Mesenchymal stem cell (in vitro differentiated cells and primary cell): ENCODE measurements around the gene CDH12.
A peak's percentile ranks its signal among the peaks of the same experiment; 100 is the strongest.
"Not testable (repeated sequence)": the region's sequence is repeated elsewhere in the genome, so short reads cannot be mapped to it uniquely, and the experiment has no call there.

Source experiments
- DNase-seq: peaks from one replicate; pipeline ENCODE4 v3.0.0-alpha.2; 2013
- H2AFZ ChIP-seq: one replicate; pipeline ENCODE4 v1.6.1; 2013; ENCODE audit warnings: low read depth, mild to moderate bottlenecking, control low read depth, inconsistent platforms, low read length, moderate library complexity
- H2AK5ac ChIP-seq: 2 replicates; pipeline ENCODE4 v1.6.1; 2013; ENCODE audit warnings: low read length, moderate library complexity, mild to moderate bottlenecking, inconsistent platforms; ENCODE audit not compliant: severe bottlenecking
- H2BK120ac ChIP-seq: one replicate; pipeline ENCODE4 v1.6.1; 2013; ENCODE audit warnings: low read depth, mild to moderate bottlenecking, inconsistent platforms, low read length, moderate library complexity
- H2BK12ac ChIP-seq, 2 experiments: one replicate each; pipeline ENCODE4 v1.6.1; 2013; ENCODE audit warnings: inconsistent platforms in 2 of 2, low read length in 2 of 2, mild to moderate bottlenecking in 2 of 2, moderate library complexity in 2 of 2, control low read depth in 1 of 2
- H2BK15ac ChIP-seq: one replicate; pipeline ENCODE4 v1.6.1; 2013; ENCODE audit warnings: mild to moderate bottlenecking, low read depth, inconsistent platforms; ENCODE audit not compliant: poor library complexity, severe bottlenecking
- H2BK5ac ChIP-seq: 2 replicates; pipeline ENCODE4 v1.6.1; 2013; ENCODE audit warnings: low read depth, mild to moderate bottlenecking, low read length, control low read depth, inconsistent platforms; ENCODE audit not compliant: poor library complexity, severe bottlenecking
- H3K14ac ChIP-seq, 2 experiments: one replicate each; pipeline ENCODE4 v1.6.1; 2013; ENCODE audit warnings: inconsistent platforms in 2 of 2, low read length in 2 of 2, control low read depth in 1 of 2, mild to moderate bottlenecking in 1 of 2, moderate library complexity in 1 of 2
- H3K18ac ChIP-seq, 2 experiments: one replicate each; pipeline ENCODE4 v1.6.1; 2013; ENCODE audit warnings: inconsistent platforms in 2 of 2, low read length in 2 of 2, control low read depth in 1 of 2, low read depth in 1 of 2, mild to moderate bottlenecking in 1 of 2
- H3K23ac ChIP-seq, 2 experiments: one replicate each; pipeline ENCODE4 v1.6.1; 2013; ENCODE audit warnings: inconsistent platforms in 2 of 2, low read length in 2 of 2, mild to moderate bottlenecking in 2 of 2, moderate library complexity in 2 of 2, control low read depth in 1 of 2
- H3K27ac ChIP-seq: 2 replicates; pipeline ENCODE4 v1.5.1; 2013; ENCODE audit warnings: mild to moderate bottlenecking, moderate library complexity, low read length, control low read depth, inconsistent platforms; ENCODE audit not compliant: poor library complexity, severe bottlenecking
- H3K27me3 ChIP-seq, 2 experiments: 2 replicates each; pipeline versions ENCODE4 v1.6.1 to v1.7.0; 2013; ENCODE audit warnings: low read length in 2 of 2, mild to moderate bottlenecking in 2 of 2, moderate library complexity in 2 of 2, control low read depth in 1 of 2, inconsistent platforms in 1 of 2; ENCODE audit not compliant: control insufficient read depth in 1 of 2, insufficient read depth in 1 of 2
- H3K36me3 ChIP-seq, 2 experiments: 2 replicates each; pipeline versions ENCODE4 v1.6.1 to v1.7.0; 2013; ENCODE audit warnings: low read length in 2 of 2, control low read depth in 1 of 2, inconsistent platforms in 1 of 2, low read depth in 1 of 2, mild to moderate bottlenecking in 1 of 2; ENCODE audit not compliant: insufficient read depth in 2 of 2, control insufficient read depth in 1 of 2
- H3K4ac ChIP-seq, 2 experiments: one replicate each; pipeline ENCODE4 v1.6.1; 2013; ENCODE audit warnings: inconsistent platforms in 2 of 2, low read length in 2 of 2, mild to moderate bottlenecking in 2 of 2, moderate library complexity in 2 of 2, control low read depth in 1 of 2, low read depth in 1 of 2
- H3K4me1 ChIP-seq: 2 replicates; pipeline ENCODE4 v1.6.1; 2013; ENCODE audit warnings: low read depth, low read length, control low read depth; ENCODE audit not compliant: control insufficient read depth, insufficient read depth
- H3K4me2 ChIP-seq: 2 replicates; pipeline ENCODE4 v1.6.1; 2013; ENCODE audit warnings: low read length, mild to moderate bottlenecking, inconsistent platforms; ENCODE audit not compliant: poor library complexity, severe bottlenecking
- H3K4me3 ChIP-seq, 2 experiments: 2 replicates each; pipeline versions ENCODE4 v1.5.1 to v1.7.0; 2013; ENCODE audit warnings: low read length in 2 of 2, mild to moderate bottlenecking in 2 of 2, control low read depth in 1 of 2, low read depth in 1 of 2; ENCODE audit not compliant: insufficient read depth in 1 of 2
- H3K79me1 ChIP-seq: replicated peaks from 2 replicates; pipeline ENCODE4 v1.6.1; 2013; ENCODE audit warnings: mild to moderate bottlenecking, control low read depth, low read length, inconsistent platforms; ENCODE audit not compliant: poor library complexity, severe bottlenecking
- H3K9ac ChIP-seq: 2 replicates; pipeline ENCODE4 v1.7.0; 2013; ENCODE audit warnings: mild to moderate bottlenecking, low read length, moderate library complexity
- H3K9me3 ChIP-seq: 2 replicates; pipeline ENCODE4 v1.7.0; 2013; ENCODE audit warnings: mild to moderate bottlenecking, low read length; ENCODE audit not compliant: control insufficient read depth
- H4K8ac ChIP-seq: one replicate; pipeline ENCODE4 v1.6.1; 2013; ENCODE audit warnings: inconsistent platforms, mild to moderate bottlenecking, low read length, moderate library complexity
- H4K91ac ChIP-seq: one replicate; pipeline ENCODE4 v1.6.1; 2013; ENCODE audit warnings: mild to moderate bottlenecking, low read length, inconsistent platforms
- WGBS: methylation state at CpG from one replicate; pipeline ENCODE4 v1.1.7; 2013; ENCODE audit warnings: mixed read lengths; 5-methylcytosine and 5-hydroxymethylcytosine counted together

CDH12 gene

GRCh38 chr5:22212254-22212991 lies 640.7 kb downstream of the CDH12 start:
- H2BK5ac ChIP-seq, H3K27ac ChIP-seq, H3K23ac ChIP-seq, H3K9me3 ChIP-seq, H3K9ac ChIP-seq, H3K36me3 ChIP-seq, H2AK5ac ChIP-seq, H3K79me1 ChIP-seq, H3K4me1 ChIP-seq, H2BK12ac ChIP-seq, H3K4ac ChIP-seq, H2BK15ac ChIP-seq, H3K18ac ChIP-seq, H3K27me3 ChIP-seq, H3K14ac ChIP-seq, DNase-seq, H4K8ac ChIP-seq, H2AFZ ChIP-seq, H2BK120ac ChIP-seq, H4K91ac ChIP-seq: not testable (repeated sequence)
- Histone ChIP-seq H3K4me3 (peak overlapping the region in 1 of 2 experiments; percentile 63), H3K4me2 (peak overlapping the region; percentile 53)
- 46% methylated on average over 6 of the region's 22 CpGs for WGBS

GRCh38 chr5:22208463-22208862 lies 644.7 kb downstream of the CDH12 start:
- not testable (repeated sequence) for H3K18ac ChIP-seq, H2BK120ac ChIP-seq, H3K4me1 ChIP-seq, H4K91ac ChIP-seq, H4K8ac ChIP-seq, H3K23ac ChIP-seq, H2BK5ac ChIP-seq, H3K27ac ChIP-seq, H3K4me3 ChIP-seq, DNase-seq, H3K27me3 ChIP-seq, H3K79me1 ChIP-seq, H2AK5ac ChIP-seq, H3K4ac ChIP-seq, H2BK15ac ChIP-seq, H3K4me2 ChIP-seq, H3K9ac ChIP-seq, H2BK12ac ChIP-seq, H2AFZ ChIP-seq, H3K14ac ChIP-seq, H3K36me3 ChIP-seq, H3K9me3 ChIP-seq
- WGBS: 71% methylated on average over 1 of the region's 2 CpGs

- H3K27me3 ChIP-seq: not testable (repeated sequence)
Measured at GRCh38 chr5:22188651-22189050, 664.5 kb downstream of the CDH12 start.

GRCh38 chr5:22187632-22188228 lies 665.4 kb downstream of the CDH12 start:
- not testable (repeated sequence) for H3K9me3 ChIP-seq, H3K79me1 ChIP-seq, H3K4me3 ChIP-seq, H2AK5ac ChIP-seq, H3K36me3 ChIP-seq, H4K91ac ChIP-seq, H2BK120ac ChIP-seq, H3K27ac ChIP-seq, DNase-seq, H4K8ac ChIP-seq, H3K27me3 ChIP-seq, H3K4me2 ChIP-seq, H3K23ac ChIP-seq, H2AFZ ChIP-seq, H3K9ac ChIP-seq, H3K4me1 ChIP-seq, H2BK5ac ChIP-seq, H3K4ac ChIP-seq, H3K14ac ChIP-seq, H3K18ac ChIP-seq, H2BK12ac ChIP-seq, H2BK15ac ChIP-seq
- 48% methylated on average over 2 of the region's 4 CpGs for WGBS

More at GRCh38 chr5:22188651-22189050, 664.5 kb downstream of the CDH12 start:
- not testable (repeated sequence) for DNase-seq, H2BK5ac ChIP-seq, H3K9ac ChIP-seq, H3K4me3 ChIP-seq, H3K23ac ChIP-seq, H4K8ac ChIP-seq, H2AK5ac ChIP-seq, H3K14ac ChIP-seq, H2BK12ac ChIP-seq, H4K91ac ChIP-seq, H3K18ac ChIP-seq, H3K4me1 ChIP-seq, H3K27ac ChIP-seq, H2AFZ ChIP-seq, H3K79me1 ChIP-seq, H2BK120ac ChIP-seq, H2BK15ac ChIP-seq, H3K36me3 ChIP-seq, H3K4me2 ChIP-seq, H3K4ac ChIP-seq, H3K9me3 ChIP-seq
- no CpG with 5 or more reads among the region's 2 CpGs for WGBS
